NCI-H2227 (cell line): Measurements from ENCODE around the gene MYL11.

ENCODE experiments used
- DNase-seq: peaks from one replicate; lab custom pipeline; 2025; ENCODE audit not compliant: unreplicated experiment; lab: John Stamatoyannopoulos, UW

MYL11 gene

GRCh38 chr16:30353438-30354129, 21.0 kb upstream of the MYL11 start:
- DNase-seq = no peak

- no peak for DNase-seq
Measured at GRCh38 chr16:30354423-30355143, 20.0 kb upstream of the MYL11 start.

- DNase-seq = peak; percentile 99
Measured at GRCh38 chr16:30355144-30355953, 19.3 kb upstream of the MYL11 start, which contains the start of gene CD2BP2. TSS of gene CD2BP2 (minus strand) at chr16:30355308. CDS start at chr16:30354681, 627 bp downstream.

GRCh38 chr16:30355954-30356308, 18.7 kb upstream of the MYL11 start:
- DNase-seq = no peak

GRCh38 chr16:30356401-30357084, 18.1 kb upstream of the MYL11 start:
- DNase-seq = no peak

GRCh38 chr16:30357085-30357714, 17.4 kb upstream of the MYL11 start:
- DNase-seq = no peak

GRCh38 chr16:30357715-30358576, 16.7 kb upstream of the MYL11 start:
- no peak for DNase-seq

- DNase-seq = no peak
Measured at GRCh38 chr16:30358577-30358936, 16.0 kb upstream of the MYL11 start.

- no peak for DNase-seq
Measured at GRCh38 chr16:30358990-30359870, 15.4 kb upstream of the MYL11 start.

GRCh38 chr16:30359871-30360170, 14.8 kb upstream of the MYL11 start:
- no peak for DNase-seq

- no peak for DNase-seq
Measured at GRCh38 chr16:30361180-30361579, 13.4 kb upstream of the MYL11 start.

- DNase-seq = no peak
Measured at GRCh38 chr16:30365200-30365599, 9.4 kb upstream of the MYL11 start.

- no peak for DNase-seq
Measured at GRCh38 chr16:30366511-30366910, 8.1 kb upstream of the MYL11 start.

GRCh38 chr16:30367349-30368009, 7.1 kb upstream of the MYL11 start:
- DNase-seq = no peak

GRCh38 chr16:30368122-30368791, 6.3 kb upstream of the MYL11 start:
- DNase-seq = no peak

GRCh38 chr16:30368792-30369090, 5.9 kb upstream of the MYL11 start:
- DNase-seq = no peak

- no peak for DNase-seq
Measured at GRCh38 chr16:30369091-30369937, 5.3 kb upstream of the MYL11 start.
